Prostate gland (tissue), 2 donors: ENCODE results near the gene RCOR1.

Experiments
- CTCF ChIP-seq, 4 experiments: fragments of 200-600 bp in 2 of 4; fragments of 450-650 bp in 2 of 4; sonication (generic) in 2 of 4; IDR thresholded peaks; 1 replicate in 3 of 4; 2 replicates in 1 of 4; pipeline ENCODE4 v1.5.1; 2016 to 2019; ENCODE audit warnings: antibody characterized with exemption in 4 of 4, mild to moderate bottlenecking in 2 of 4, moderate library complexity in 2 of 4
- POLR2A ChIP-seq: fragments of 450-650 bp; IDR thresholded peaks from one replicate; pipeline ENCODE4 v1.6.1; 2016; ENCODE audit warnings: antibody characterized with exemption, mild to moderate bottlenecking

GRCh38 chr14:102646615-102647014 is 54.2 kb downstream of the RCOR1 start:
- TF ChIP-seq CTCF (IDR thresholded peaks at IDR 0.05) = no peak
- no peak for TF ChIP-seq POLR2A
